Suprapubic skin (tissue), 4 donors: ENCODE data around the gene SLC25A24.

Experiments
- CTCF ChIP-seq, 2 donors: fragments of 200-600 bp in 1 of 2; fragments of 450-650 bp in 1 of 2; sonication (generic) in 1 of 2; IDR thresholded peaks; one replicate each; pipeline ENCODE4 v1.5.1; 2016 to 2019; ENCODE audit warnings: antibody characterized with exemption in 2 of 2, mild to moderate bottlenecking in 1 of 2, moderate library complexity in 1 of 2
- POLR2A ChIP-seq, 2 donors: fragments of 450-650 bp; IDR thresholded peaks; one replicate each; pipeline ENCODE4 v1.6.1; 2017; ENCODE audit warnings: antibody characterized with exemption in 2 of 2, mild to moderate bottlenecking in 2 of 2, moderate library complexity in 2 of 2
- POLR2AphosphoS5 ChIP-seq, 3 donors: sonication (generic); formaldehyde crosslinking; IDR thresholded peaks; one replicate each; pipeline ENCODE4 v1.6.1; 2017; ENCODE audit warnings: antibody characterized with exemption in 3 of 3

- TF ChIP-seq POLR2AphosphoS5 (IDR thresholded peaks at IDR 0.05), result no peak
- no peak for TF ChIP-seq CTCF (IDR thresholded peaks at IDR 0.05)
- no peak for TF ChIP-seq POLR2A (IDR thresholded peaks at IDR 0.05)
These were observed 45.8 kb downstream of the SLC25A24 start for GRCh38 chr1:108154314-108154713.
